HG03066 (cell line): ENCODE measurements around the gene TACSTD2.
"Not testable (repeated sequence)": the region's sequence is repeated elsewhere in the genome, so short reads cannot be mapped to it uniquely, and the experiment has no call there.

ENCODE experiments used
- ATAC-seq: cut with Tn5 transposase; IDR thresholded peaks from one replicate; pipeline ENCODE4 v1.9.1; 2021; ENCODE audit warnings: low read depth; ENCODE audit not compliant: unreplicated experiment

The TACSTD2 gene

DNA sequence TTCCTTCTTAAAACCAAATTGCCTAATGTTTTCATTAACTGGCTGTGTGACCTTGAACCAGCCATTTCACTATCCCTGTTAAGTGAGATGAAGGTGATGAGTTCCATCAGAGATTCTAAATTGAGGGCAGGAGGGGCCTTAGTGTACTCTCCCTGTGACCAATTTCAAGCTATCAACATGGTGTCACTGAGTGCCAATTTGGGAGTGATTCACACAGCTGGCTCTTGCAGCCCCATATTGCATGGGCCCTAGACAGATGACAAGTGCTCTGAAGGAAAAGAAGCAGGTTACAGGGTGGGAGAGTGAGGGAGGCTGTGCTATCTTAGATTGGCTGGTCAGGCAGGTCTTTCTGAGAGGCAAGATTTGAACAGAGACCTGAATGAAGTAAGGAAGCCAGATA is 13.0 kb upstream of the TACSTD2 start:
- no peak for ATAC-seq

- ATAC-seq: no peak
These were observed 11.3 kb upstream of the TACSTD2 start for GRCh38 chr1:58588396-58588795.

- ATAC-seq: no peak
These were observed 10.6 kb upstream of the TACSTD2 start for GRCh38 chr1:58587667-58588066.

DNA sequence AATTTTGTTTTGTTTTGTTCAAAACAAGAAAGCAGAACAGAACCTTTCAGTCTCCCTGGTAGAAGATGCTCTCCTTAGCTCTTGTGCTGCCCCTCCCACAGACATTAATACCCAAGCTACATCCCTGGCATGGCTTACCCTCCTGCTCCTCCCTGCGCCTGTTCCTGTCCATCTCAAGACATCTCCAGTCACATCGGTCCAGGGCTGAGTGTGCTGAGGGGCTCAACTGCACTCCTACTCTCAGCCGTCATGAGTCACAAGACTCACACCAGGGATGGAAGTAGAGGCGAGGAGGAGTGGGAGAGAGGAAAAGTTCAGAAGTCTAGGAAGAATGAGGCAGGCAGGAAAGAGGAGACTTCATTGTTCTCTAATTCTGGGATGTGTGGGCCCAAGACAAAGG is 9.2 kb upstream of the TACSTD2 start:
- ATAC-seq: no peak

DNA sequence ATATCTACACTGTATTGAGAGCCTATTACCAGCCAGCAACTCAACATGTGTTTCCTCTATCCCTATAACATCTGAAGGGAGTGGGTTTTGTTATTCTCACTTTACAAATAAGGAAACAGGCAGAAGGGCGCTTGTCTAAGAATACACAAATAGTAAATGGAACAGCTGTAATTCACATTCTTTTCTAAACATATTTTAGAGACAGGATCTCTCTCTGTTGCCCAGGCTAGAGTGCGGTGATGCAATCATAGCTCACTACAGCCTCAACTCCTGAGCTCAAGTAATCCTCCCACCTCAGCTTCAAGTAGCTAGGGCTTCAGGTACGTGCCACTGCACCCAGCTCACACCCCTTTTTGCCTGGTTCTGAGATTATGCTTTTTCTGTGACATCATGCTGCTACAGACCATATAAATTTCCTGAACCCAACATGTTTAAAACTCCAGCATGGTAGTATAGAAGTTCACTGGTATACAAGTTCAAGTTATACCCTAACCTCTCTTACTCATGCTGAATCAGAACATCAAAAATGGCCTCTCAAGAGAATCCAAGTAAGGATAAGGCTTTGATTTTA is 8.6 kb upstream of the TACSTD2 start:
- ATAC-seq: no peak

DNA sequence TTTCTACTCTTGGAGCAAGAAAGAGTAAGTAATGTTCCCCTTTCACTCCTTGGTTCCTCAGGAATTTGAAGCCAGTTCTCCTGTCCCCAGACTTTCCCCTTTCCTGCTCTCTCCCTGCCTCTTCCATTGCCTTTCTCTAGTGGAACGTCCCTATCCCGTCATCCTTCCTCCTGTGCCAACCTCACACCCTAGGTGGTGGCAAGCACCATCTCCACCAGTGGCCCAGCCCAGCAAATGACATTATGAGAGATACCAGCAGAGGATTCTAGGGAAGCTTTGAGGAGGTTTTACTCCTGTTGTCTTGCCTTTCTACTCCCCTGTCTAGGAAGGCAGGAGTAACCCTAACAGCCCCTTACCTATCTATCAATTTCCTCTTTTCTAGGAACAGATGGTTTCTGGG is 8.1 kb upstream of the TACSTD2 start:
- ATAC-seq: no peak

GRCh38 chr1:58584082-58584895 is 7.2 kb upstream of the TACSTD2 start:
- ATAC-seq: peak; percentile 78

- ATAC-seq: peak; percentile 38
These were observed 6.4 kb upstream of the TACSTD2 start for GRCh38 chr1:58583496-58583895.

DNA sequence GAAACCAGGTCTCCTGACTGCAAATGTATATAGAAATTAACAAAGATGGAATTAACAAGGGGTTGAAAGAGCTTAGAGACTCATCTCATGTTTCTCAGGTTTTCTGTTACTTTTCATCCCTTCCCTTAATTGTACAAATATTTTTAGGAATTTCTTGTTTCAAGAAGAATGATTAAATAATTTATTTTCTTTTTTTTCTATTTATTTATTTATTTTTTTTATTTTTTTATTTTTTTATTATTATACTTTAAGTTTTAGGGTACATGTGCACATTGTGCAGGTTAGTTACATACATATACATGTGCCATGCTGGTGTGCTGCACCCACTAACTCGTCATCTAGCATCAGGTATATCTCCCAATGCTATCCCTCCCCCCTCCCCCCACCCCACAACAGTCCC is 5.1 kb upstream of the TACSTD2 start:
- ATAC-seq: not testable (repeated sequence)

DNA sequence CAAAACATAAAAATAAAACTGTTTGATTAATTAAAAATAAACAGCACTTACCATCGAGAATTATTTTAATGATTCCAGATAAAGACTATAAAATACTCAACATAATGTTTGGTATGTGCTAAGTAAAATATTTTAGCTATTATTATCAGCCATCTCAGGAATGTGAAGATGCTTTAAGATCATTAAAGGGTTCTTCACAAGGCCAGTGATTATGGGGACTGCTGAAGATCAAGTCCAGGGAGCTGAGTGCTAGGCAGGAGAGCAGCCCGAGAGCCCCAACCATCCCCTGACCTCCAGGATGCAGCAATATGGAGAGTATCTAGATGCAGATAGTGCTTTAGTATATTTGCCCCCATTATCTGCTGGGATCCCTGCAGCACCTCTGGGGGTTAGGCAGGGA is 4.6 kb upstream of the TACSTD2 start:
- no peak for ATAC-seq

DNA sequence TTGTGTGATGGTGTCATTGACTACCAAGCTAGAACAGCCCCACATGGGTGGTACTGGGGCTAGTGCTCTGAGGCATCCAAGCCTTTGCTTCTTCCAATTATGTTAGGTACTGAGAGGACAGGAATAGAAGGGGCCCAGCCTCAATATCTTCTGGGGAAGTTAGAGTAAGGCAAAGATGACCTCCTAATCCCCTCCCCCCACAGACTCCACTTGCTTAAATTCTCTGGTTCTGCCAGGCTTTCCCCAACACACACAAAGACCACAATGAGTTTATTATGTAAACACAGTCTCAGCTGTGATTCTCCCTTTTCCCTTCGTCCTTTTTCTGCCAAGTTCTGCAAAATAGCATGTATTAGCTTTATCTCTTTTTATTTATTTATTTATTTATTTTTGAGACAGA is 3.1 kb upstream of the TACSTD2 start:
- ATAC-seq: no peak

DNA sequence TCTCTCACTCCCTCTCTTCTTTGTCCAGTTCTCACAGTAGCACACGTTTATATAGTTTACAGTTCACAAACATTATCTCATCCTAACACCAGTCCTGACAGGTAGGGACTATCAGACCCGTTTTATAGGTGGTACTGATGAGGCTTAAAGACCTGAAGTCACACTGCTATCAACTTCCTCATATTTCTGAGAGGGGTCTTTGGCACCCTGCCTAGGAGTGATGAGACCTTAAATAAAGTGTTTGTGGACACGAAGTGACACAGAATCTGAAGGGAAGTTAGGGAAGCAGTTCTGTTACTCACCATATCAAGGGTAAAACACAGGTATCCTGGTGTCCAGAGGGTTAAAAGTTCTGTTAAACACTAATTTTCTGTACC is 590 bp upstream of the TACSTD2 start:
- no peak for ATAC-seq

GRCh38 chr1:58576325-58576726 is 726 bp downstream of the TACSTD2 start:
- ATAC-seq: no peak

- ATAC-seq: no peak
These were observed 1.3 kb downstream of the TACSTD2 start for GRCh38 chr1:58575551-58576324.

- no peak for ATAC-seq
These were observed 2.2 kb downstream of the TACSTD2 start for GRCh38 chr1:58574816-58575215.

DNA sequence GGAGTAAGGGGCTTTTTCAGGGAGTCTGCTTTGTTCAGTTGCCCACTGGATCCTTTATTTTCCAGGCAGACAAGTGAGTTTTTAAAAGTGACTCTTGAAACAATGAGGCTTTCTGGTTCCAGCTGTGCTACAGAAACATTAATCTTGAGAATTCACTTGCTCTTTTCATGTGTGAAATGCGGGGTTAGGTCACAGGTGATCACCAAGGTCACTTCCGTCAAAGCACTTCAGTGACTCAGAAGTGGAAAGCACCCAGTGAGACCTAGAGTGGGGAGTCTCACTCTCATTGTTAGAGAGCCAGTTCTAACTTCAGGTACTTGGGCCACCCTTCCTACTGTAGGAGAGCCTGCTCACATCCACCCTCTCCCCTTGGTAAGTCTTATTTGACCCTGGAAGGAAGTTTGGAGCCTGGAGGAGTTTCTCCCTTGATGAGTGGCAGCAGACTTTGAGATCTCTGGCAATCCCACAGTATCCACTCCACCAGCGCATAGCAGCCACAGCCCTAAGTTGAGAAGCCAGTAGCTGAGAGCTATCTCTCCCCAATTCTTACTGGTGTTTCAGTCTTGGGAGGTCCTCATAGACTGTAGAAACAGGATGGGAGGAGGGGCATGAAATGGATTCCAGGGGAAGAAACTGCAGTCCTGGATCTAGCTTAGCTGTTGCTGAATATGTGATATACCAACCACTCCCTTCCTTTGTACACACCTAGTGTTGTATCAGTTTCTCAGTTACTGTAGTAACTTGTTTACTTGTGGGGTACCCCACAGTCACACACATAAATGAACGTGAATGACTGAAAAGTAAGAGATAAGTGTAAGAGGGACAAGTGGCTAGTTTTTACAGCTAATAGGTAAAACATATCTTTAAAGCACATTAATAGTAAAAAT is 3.1 kb downstream of the TACSTD2 start:
- ATAC-seq: peak; percentile 94

DNA sequence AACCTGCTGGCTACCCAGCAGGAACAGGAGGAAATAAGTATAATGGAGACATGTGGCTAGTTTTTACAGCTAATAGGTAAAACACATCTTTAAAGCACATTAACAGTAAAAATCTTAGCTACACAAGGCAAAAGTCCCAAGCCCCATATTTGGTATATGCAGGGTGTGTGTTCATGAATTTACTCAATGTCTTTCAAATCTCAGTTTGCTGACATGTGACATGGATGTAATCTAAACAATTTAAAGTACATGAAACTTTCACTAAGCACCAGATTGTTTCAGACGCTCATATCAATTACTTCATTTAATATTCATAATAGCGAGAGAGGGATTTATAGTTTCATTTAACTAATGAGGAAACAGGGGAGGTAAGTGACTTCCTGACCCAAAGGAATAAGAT is 3.9 kb downstream of the TACSTD2 start:
- no peak for ATAC-seq

DNA sequence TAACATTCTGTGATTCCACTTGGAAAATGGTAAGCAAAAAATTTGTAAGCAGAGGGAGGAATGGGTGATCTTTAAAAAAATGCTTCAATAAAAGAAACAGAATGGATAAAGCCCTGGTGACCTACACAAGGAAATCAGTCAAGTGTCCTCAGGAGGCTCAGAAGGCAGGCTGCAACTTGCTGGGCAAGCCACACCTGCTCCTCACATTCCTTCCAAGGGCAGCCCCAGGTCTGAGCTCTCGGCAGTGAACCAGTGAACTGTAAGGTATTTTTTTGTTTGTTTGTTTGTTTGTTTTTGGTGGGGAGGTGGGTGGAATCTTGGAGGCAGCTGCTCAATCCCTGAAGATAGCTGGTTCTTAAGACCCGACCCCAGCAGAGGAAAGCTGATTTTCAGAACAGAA is 4.4 kb downstream of the TACSTD2 start:
- ATAC-seq: no peak

GRCh38 chr1:58571616-58572015 is 5.4 kb downstream of the TACSTD2 start:
- ATAC-seq: no peak

DNA sequence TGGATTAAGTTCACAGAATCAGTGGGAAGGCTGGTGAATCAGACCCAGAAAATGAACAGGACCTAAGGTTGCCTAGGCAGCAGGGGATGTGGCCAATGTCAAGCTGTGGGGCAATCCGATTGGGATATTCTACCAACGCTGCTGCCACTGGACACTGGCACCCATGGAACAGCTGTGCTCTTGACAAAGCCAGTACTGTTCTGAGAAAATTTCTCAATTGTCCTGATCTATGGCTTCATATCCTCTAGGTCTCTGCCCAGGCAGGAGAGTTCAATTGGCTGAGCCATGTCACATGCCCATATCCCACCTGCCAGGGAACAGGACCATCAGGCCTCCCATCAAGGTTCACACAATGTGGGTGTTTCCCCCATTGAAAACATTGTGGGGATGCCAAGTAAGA is 6.2 kb downstream of the TACSTD2 start:
- ATAC-seq: no peak

DNA sequence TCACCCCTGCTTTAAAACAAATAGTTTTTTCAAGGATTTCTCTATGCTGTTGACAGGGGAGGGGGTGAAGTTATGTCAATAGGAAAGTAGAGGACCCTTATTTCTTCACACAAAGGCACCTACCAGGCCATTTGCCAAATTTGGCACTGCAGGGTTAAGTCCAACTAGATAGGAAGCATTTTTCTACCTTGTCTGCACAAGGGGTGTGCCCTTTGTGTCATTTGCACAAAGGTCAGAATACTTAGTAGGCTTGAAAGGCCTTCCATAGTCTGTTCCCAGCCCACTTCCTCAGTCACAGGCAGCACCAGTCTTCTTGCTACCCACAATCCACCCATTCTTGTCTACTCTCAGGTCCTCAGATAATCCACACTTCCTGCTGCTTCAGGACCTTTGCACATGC is 7.0 kb downstream of the TACSTD2 start:
- ATAC-seq: no peak
